Measurements from ENCODE around the gene ACER2. TPM values are rescaled to one million over a fixed set of nuclear protein-coding genes. Genes with fewer than 3 reads are reported as not detected.

Gene ACER2
- total RNA-seq, 1 donor from 2014 or later, result 8.4 TPM

GRCh38 chr9:19375538-19375937 is 33.3 kb upstream of the ACER2 start:
- TF ChIP-seq CTCF (IDR thresholded peaks at IDR 0.05; ENCODE audit: unreplicated experiment), result no peak
- Mint-ChIP-seq H3K36me3 (ENCODE audit: insufficient read depth) (peaks cover 42% of the 10 kb centered on the region), H3K27ac (peak overlapping the region; percentile 59), H3K27me3 (no peaks in the 10 kb centered on the region), H3K4me3 (ENCODE audit: low read depth) (no peak overlapping the region), H3K9me3 (ENCODE audit: low read depth) (no peaks in the 10 kb centered on the region), H3K4me1 (ENCODE audit: low read depth) (peaks cover 20% of the 10 kb centered on the region)
- no peak for DNase-seq (ENCODE audit: low spot score, unreplicated experiment)

GRCh38 chr9:19376931-19377330 is 31.9 kb upstream of the ACER2 start:
- Mint-ChIP-seq H3K4me3 (ENCODE audit: low read depth) (peak overlapping the region; percentile 25), H3K27ac (peak overlapping the region; percentile 73), H3K27me3 (no peaks in the 10 kb centered on the region), H3K9me3 (ENCODE audit: low read depth) (no peaks in the 10 kb centered on the region), H3K36me3 (ENCODE audit: insufficient read depth) (peaks cover 42% of the 10 kb centered on the region), H3K4me1 (ENCODE audit: low read depth) (peaks cover 22% of the 10 kb centered on the region)
- no peak for TF ChIP-seq CTCF (IDR thresholded peaks at IDR 0.05; ENCODE audit: unreplicated experiment)
- DNase-seq (ENCODE audit: low spot score, unreplicated experiment), result no peak

- H3K36me3 Mint-ChIP-seq (ENCODE audit: insufficient read depth), result peaks cover 42% of the 10 kb centered on the region
- H3K9me3 Mint-ChIP-seq (ENCODE audit: low read depth), result no peaks in the 10 kb centered on the region
- TF ChIP-seq CTCF (IDR thresholded peaks at IDR 0.05; ENCODE audit: unreplicated experiment), result no peak
- H3K4me3 Mint-ChIP-seq (ENCODE audit: low read depth), result peak overlapping the region; percentile 100
- H3K27me3 Mint-ChIP-seq, result no peaks in the 10 kb centered on the region
- DNase-seq (ENCODE audit: low spot score, unreplicated experiment), result no peak
- peaks cover 22% of the 10 kb centered on the region for H3K4me1 Mint-ChIP-seq (ENCODE audit: low read depth)
- peak overlapping the region; percentile 100 for H3K27ac Mint-ChIP-seq
Observed at GRCh38 chr9:19378164-19378563, 30.6 kb upstream of the ACER2 start.

- H3K4me3 Mint-ChIP-seq (ENCODE audit: low read depth), result peak overlapping the region; percentile 100
- H3K9me3 Mint-ChIP-seq (ENCODE audit: low read depth), result no peaks in the 10 kb centered on the region
- H3K4me1 Mint-ChIP-seq (ENCODE audit: low read depth), result peaks cover 22% of the 10 kb centered on the region
- H3K36me3 Mint-ChIP-seq (ENCODE audit: insufficient read depth), result peaks cover 42% of the 10 kb centered on the region
- H3K27me3 Mint-ChIP-seq, result no peaks in the 10 kb centered on the region
- H3K27ac Mint-ChIP-seq, result peak overlapping the region; percentile 100
- no peak for TF ChIP-seq CTCF (IDR thresholded peaks at IDR 0.05; ENCODE audit: unreplicated experiment)
- DNase-seq (ENCODE audit: low spot score, unreplicated experiment), result no peak
Observed at GRCh38 chr9:19378647-19379046, 30.2 kb upstream of the ACER2 start.

- DNase-seq (ENCODE audit: low spot score, unreplicated experiment), result no peak
- Mint-ChIP-seq H3K27ac (peak overlapping the region; percentile 100), H3K4me1 (ENCODE audit: low read depth) (peaks cover 22% of the 10 kb centered on the region), H3K36me3 (ENCODE audit: insufficient read depth) (peaks cover 39% of the 10 kb centered on the region), H3K27me3 (no peaks in the 10 kb centered on the region), H3K9me3 (ENCODE audit: low read depth) (no peaks in the 10 kb centered on the region), H3K4me3 (ENCODE audit: low read depth) (peak overlapping the region; percentile 100)
- no peak for TF ChIP-seq CTCF (IDR thresholded peaks at IDR 0.05; ENCODE audit: unreplicated experiment)
Observed at GRCh38 chr9:19379283-19379682, 29.5 kb upstream of the ACER2 start.

All from progenitor cell of endocrine pancreas (in vitro differentiated cells).